M059J (cell line): ENCODE results near the gene FAM149A. TPM values are rescaled to one million over a fixed set of nuclear protein-coding genes. Genes with fewer than 3 reads are reported as not detected.

Source experiments
- DNase-seq: peaks from one replicate; pipeline ENCODE4 v3.0.0-alpha.2; 2012; ENCODE audit warnings: low read depth
- total RNA-seq: library from RNA; depleted of rRNA; stranded (reverse); fragments of >200 nt; shearing (Covaris generic); gene quantifications from 2 replicates; pipeline ENCODE4 v1.2.3, GENCODE V29; 2014

Gene FAM149A
- total RNA-seq, 1 experiment from 2014 or later = not detected

GRCh38 chr4:186158966-186159365 is 54.5 kb downstream of the FAM149A start:
- no peak for DNase-seq

- no peak for DNase-seq
These were observed 55.1 kb downstream of the FAM149A start for GRCh38 chr4:186159613-186160012.

- no peak for DNase-seq
These were observed 56.6 kb downstream of the FAM149A start for GRCh38 chr4:186161138-186161537.

GRCh38 chr4:186166852-186167512 is 62.5 kb downstream of the FAM149A start:
- DNase-seq = no peak

GRCh38 chr4:186167605-186168004 is 63.1 kb downstream of the FAM149A start:
- no peak for DNase-seq

GRCh38 chr4:186168750-186169149 is 64.2 kb downstream of the FAM149A start:
- DNase-seq = no peak

GRCh38 chr4:186169333-186169944 is 64.9 kb downstream of the FAM149A start:
- no peak for DNase-seq

- no peak for DNase-seq
These were observed 65.7 kb downstream of the FAM149A start for GRCh38 chr4:186169945-186170802.

GRCh38 chr4:186170966-186171365 is 66.5 kb downstream of the FAM149A start:
- DNase-seq = no peak

GRCh38 chr4:186172546-186172945 is 68.0 kb downstream of the FAM149A start:
- no peak for DNase-seq

- DNase-seq = no peak
These were observed 83.6 kb downstream of the FAM149A start for GRCh38 chr4:186188107-186188506.

- DNase-seq = no peak
These were observed 85.2 kb downstream of the FAM149A start for GRCh38 chr4:186189656-186190055.

GRCh38 chr4:186190581-186191199 is 86.2 kb downstream of the FAM149A start:
- DNase-seq = peak; percentile 11

GRCh38 chr4:186191200-186192065 is 86.9 kb downstream of the FAM149A start, which contains the start of gene CYP4V2:
CYP4V2 (plus strand) TSS chr4:186191567; CDS start chr4:186191824, 257 bp downstream.
- peak; percentile 67 for DNase-seq

- DNase-seq = peak; percentile 17
These were observed 87.6 kb downstream of the FAM149A start for GRCh38 chr4:186192066-186192612.

- DNase-seq = no peak
These were observed 89.3 kb downstream of the FAM149A start for GRCh38 chr4:186193851-186194250.

GRCh38 chr4:186196063-186196462 is 91.6 kb downstream of the FAM149A start:
- no peak for DNase-seq

- no peak for DNase-seq
These were observed 96.0 kb downstream of the FAM149A start for GRCh38 chr4:186200516-186200915.

GRCh38 chr4:186201010-186201409 is 96.5 kb downstream of the FAM149A start:
- DNase-seq = no peak

- peak; percentile 4 for DNase-seq
These were observed 97.2 kb downstream of the FAM149A start for GRCh38 chr4:186201535-186202230.
